Left colon (tissue), 2 donors: Measurements from ENCODE around the gene POFUT1. TPM values are rescaled to one million over a fixed set of nuclear protein-coding genes. Genes with fewer than 3 reads are reported as not detected.
"Not testable (repeated sequence)": the region's sequence is repeated elsewhere in the genome, so short reads cannot be mapped to it uniquely, and the experiment has no call there.

ENCODE experiments used
- ATAC-seq: fragments of 200-7000 bp; cut with Tn5 transposase; one replicate; pipeline ENCODE4 v1.9.1; 2020; ENCODE audit warnings: mild to moderate bottlenecking, moderate library complexity
- DNase-seq, 2 donors: peaks; one replicate each; pipeline ENCODE4 v3.0.0-alpha.2; 2020
- intact Hi-C, 2 donors: fragments of 100-400 bp; cut with DNase I in 1 of 2; cut with micrococcal nuclease in 1 of 2; formaldehyde crosslinking; loops; one replicate each; pipeline versions ENCODE4 v1.11.2 to v1.14.0; 2022; cut with DNase I, micrococcal nuclease
- long read RNA-seq: library from polyadenylated mRNA; unstranded; transcript quantifications from one replicate; pipeline ENCODE4 v2.0.0, GENCODE V29; 2021
- total RNA-seq, 2 donors: library from RNA; stranded (reverse); fragmentation: NEBNext Ultra II Directional; extraction: Animal tissue kit (Norgen Biotek cat#: 25700); gene quantifications; one replicate each; pipeline ENCODE4 v1.2.1, GENCODE V29; 2021
- donor health status: DM: no; HTN: no; CAD: no.
- donor health status: DM: yes; HTN: yes; CAD: no.

Gene POFUT1
- total RNA-seq = 10 to 100 TPM; 36.6 to 63.2 TPM
- long read RNA-seq, full-length matches to known transcripts = 24 of 48 reads
- long read RNA-seq, partial matches to known transcripts = 5 of 48 reads
- long read RNA-seq, other reads (novel, unspliced or antisense) = 19 of 48 reads

GRCh38 chr20:32207626-32208498, at the start of gene POFUT1, which contains the start of gene PLAGL2:
TSS of gene POFUT1 (plus strand) at chr20:32207880. CDS start at chr20:32207942, 62 bp downstream.
TSS of gene PLAGL2 (minus strand) at chr20:32207743. CDS start at chr20:32202178, 5,565 bp downstream.
- DNase-seq = peak; percentile 87 to 92
- intact Hi-C loops = no loop called here
- peak; percentile 86 for ATAC-seq

GRCh38 chr20:32158351-32158750, 49.3 kb upstream of the POFUT1 start:
- ATAC-seq = no peak
- intact Hi-C loops = no loop called here
- DNase-seq = no peak

- DNase-seq = no peak
- intact Hi-C loops = no loop called here
- no peak for ATAC-seq
Measured at GRCh38 chr20:32158943-32159660, 48.6 kb upstream of the POFUT1 start.

- DNase-seq = no peak
- intact Hi-C loops = no loop called here
- ATAC-seq = no peak
Measured at GRCh38 chr20:32159766-32160221, 47.9 kb upstream of the POFUT1 start.

GRCh38 chr20:32160341-32160740, 47.3 kb upstream of the POFUT1 start:
- intact Hi-C loops = no loop called here
- ATAC-seq (no peak), DNase-seq (no peak)

GRCh38 chr20:32162351-32162750, 45.3 kb upstream of the POFUT1 start:
- DNase-seq (no peak), ATAC-seq (no peak)
- intact Hi-C loops = no loop called here

- ATAC-seq (no peak), DNase-seq (no peak)
- intact Hi-C loops = no loop called here
Measured at GRCh38 chr20:32163951-32164350, 43.7 kb upstream of the POFUT1 start.

- ATAC-seq = no peak
- intact Hi-C loops = no loop called here
- DNase-seq = no peak
Measured at GRCh38 chr20:32164984-32165735, 42.5 kb upstream of the POFUT1 start.

GRCh38 chr20:32165836-32166545, 41.7 kb upstream of the POFUT1 start:
- peak; percentile 17 for ATAC-seq
- intact Hi-C loops = no loop called here
- DNase-seq = no peak

- no peak for ATAC-seq
- DNase-seq = no peak
- intact Hi-C loops = no loop called here
Measured at GRCh38 chr20:32167552-32167951, 40.1 kb upstream of the POFUT1 start.

GRCh38 chr20:32168184-32168910, 39.3 kb upstream of the POFUT1 start:
- intact Hi-C loops = no loop called here
- no peak for DNase-seq
- no peak for ATAC-seq

- intact Hi-C loops, ATAC-seq, DNase-seq: not testable (repeated sequence)
Measured at GRCh38 chr20:32177696-32178095, 30.0 kb upstream of the POFUT1 start.

GRCh38 chr20:32179515-32179914, 28.2 kb upstream of the POFUT1 start:
- no peak for ATAC-seq
- DNase-seq = no peak
- intact Hi-C loops = no loop called here

- no peak for ATAC-seq
- intact Hi-C loops = no loop called here
- DNase-seq = no peak
Measured at GRCh38 chr20:32179934-32180333, 27.7 kb upstream of the POFUT1 start.

GRCh38 chr20:32181606-32182005, 26.1 kb upstream of the POFUT1 start:
- ATAC-seq = no peak
- no peak for DNase-seq
- intact Hi-C loops = no loop called here

GRCh38 chr20:32183947-32184635, 23.6 kb upstream of the POFUT1 start:
- intact Hi-C loops = no loop called here
- DNase-seq = no peak
- no peak for ATAC-seq

GRCh38 chr20:32184961-32185603, 22.6 kb upstream of the POFUT1 start:
- ATAC-seq (no peak), DNase-seq (no peak)
- intact Hi-C loops = no loop called here
